Neuron (in vitro differentiated cells): Measurements from ENCODE around the gene ELFN2.
"Not testable (repeated sequence)": the region's sequence is repeated elsewhere in the genome, so short reads cannot be mapped to it uniquely, and the experiment has no call there.

ENCODE experiments used
- H2AFZ ChIP-seq: one replicate; pipeline ENCODE4 v1.6.1; 2013; ENCODE audit warnings: low read depth, mild to moderate bottlenecking, inconsistent platforms, low read length, moderate library complexity
- H3K27me3 ChIP-seq: one replicate; pipeline ENCODE4 v1.6.1; 2013; ENCODE audit warnings: low read length; ENCODE audit not compliant: insufficient read depth
- H3K36me3 ChIP-seq: one replicate; pipeline ENCODE4 v1.6.1; 2013; ENCODE audit warnings: low read length; ENCODE audit not compliant: insufficient read depth
- H3K4me1 ChIP-seq: one replicate; pipeline ENCODE4 v1.6.1; 2013; ENCODE audit warnings: low read length; ENCODE audit not compliant: insufficient read depth
- H3K4me3 ChIP-seq: 2 replicates; pipeline ENCODE4 v1.5.1; 2013; ENCODE audit warnings: mild to moderate bottlenecking, low read length, moderate library complexity
- H3K9me3 ChIP-seq: one replicate; pipeline ENCODE4 v1.6.1; 2013; ENCODE audit warnings: low read length

Gene ELFN2

DNA sequence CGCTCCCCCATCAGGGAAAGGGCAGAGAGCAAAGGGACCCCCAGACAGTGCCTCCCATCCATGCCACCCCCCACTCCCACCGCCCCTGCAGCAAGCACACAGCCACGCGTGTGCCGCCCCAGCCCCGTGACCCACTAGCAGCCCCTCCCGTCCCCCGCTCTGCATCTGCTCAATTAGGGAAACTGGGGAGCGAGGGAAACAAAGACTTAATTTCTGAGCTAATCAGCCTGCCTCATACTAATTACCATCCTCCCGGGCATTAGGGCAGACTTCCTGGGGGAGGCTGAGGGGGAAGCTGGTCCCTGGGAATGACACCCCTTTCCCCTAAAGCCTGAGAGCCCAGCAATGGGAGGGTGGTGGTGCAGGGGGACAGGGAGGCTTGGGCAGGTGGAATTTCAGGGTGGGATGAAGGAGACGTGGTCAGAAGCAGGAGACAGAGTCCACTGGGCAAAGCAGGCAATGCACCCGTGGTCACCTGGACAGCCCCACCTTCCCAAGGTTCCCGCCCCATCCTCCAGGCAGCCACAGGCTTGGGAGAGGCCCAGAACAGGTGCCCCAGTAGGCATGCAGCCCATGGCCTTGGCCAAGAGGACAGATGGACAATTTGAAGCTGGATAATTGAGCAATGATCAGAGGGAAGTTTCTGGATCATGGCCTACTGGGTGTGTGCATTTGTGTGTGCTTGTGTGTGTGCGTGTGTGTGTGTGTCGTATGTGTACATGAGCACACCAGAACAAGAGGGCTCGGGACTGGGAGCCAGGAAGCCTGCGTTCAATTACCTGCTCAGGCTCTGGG lies 20.6 kb downstream of the ELFN2 start:
- Histone ChIP-seq H3K27me3 (peaks cover 38% of the 10 kb centered on the region), H3K4me3 (no peak overlapping the region), H3K9me3 (no peaks in the 10 kb centered on the region), H2AFZ (no peak overlapping the region), H3K4me1 (peaks cover 6% of the 10 kb centered on the region), H3K36me3 (no peaks in the 10 kb centered on the region)

DNA sequence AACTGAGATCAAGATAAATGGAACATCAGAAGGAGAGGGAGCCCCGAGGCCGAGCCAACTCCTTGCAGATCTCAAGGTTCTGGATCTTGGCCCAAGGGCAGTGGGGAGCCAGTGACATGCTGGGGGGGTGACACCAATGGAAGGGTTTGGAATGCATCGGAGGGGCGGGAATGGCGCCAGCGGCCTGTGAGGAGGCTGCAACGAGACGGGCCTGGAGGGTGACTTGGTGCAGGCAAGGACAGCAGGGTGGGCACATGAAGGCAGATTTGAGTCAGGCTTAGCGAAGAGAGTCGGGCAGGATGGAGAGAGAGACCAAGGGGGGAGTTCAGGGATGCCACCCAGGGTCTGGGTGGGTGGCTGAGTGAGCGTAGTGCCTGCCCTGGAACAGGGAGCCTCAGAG lies 23.2 kb downstream of the ELFN2 start:
- peaks cover 6% of the 10 kb centered on the region for H3K4me1 ChIP-seq
- no peaks in the 10 kb centered on the region for H3K9me3 ChIP-seq
- H3K27me3 ChIP-seq, result peaks cover 24% of the 10 kb centered on the region
- H3K36me3 ChIP-seq, result no peaks in the 10 kb centered on the region
- H2AFZ ChIP-seq, result no peak overlapping the region
- H3K4me3 ChIP-seq, result no peak overlapping the region

DNA sequence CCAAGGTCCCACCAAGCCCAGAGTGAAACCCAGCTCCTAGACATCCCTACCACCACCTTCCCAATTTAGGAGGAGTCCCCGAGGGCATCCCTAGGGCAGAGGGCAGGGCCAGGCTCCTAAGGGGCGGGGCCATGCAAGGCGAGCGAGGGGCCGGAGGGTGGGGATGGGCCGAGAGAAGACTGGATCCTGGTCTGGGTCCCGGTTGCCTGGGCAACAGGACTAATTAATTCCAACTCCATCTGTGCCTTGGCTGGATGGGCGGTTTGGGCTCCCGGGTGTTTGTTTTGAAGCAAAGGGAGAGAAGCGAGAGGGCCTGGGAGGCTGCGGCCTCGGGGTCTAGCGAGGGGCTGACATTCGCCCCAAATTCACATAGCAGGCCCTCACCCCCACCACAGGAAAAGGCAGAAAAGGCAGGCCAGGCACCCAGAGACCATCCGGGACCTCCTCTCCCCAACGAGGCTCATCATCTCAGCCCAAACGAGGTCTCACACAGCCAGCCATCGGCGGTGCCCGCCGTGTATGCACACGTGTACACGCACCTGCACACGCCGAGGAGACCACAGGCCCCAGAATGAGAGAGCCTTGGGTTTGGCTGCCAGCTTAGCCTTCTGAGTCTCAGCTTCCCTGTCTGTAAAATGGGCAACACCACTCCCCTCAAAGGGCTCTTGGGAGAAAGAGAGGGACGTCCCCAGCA lies 23.9 kb downstream of the ELFN2 start:
- Histone ChIP-seq H3K36me3 (no peaks in the 10 kb centered on the region), H2AFZ (no peak overlapping the region), H3K4me1 (peaks cover 6% of the 10 kb centered on the region), H3K4me3 (no peak overlapping the region), H3K27me3 (peaks cover 25% of the 10 kb centered on the region), H3K9me3 (no peaks in the 10 kb centered on the region)

DNA sequence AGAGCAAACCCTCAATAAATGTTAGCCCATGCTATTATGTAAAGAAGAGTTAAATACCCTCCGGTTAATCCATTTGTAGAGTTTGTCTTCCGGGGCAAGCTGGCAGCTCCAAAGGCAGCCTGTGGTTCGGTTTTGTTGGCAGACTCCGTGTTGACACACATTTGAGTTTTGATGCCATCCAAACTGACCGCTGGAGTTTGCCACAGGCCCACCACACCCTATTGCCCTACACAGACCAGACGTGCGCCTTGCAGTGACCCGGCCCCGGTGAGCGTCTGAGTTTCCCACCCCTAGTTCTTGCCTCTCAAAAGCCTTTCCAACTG lies 25.1 kb downstream of the ELFN2 start:
- Histone ChIP-seq H2AFZ (no peak overlapping the region), H3K36me3 (no peaks in the 10 kb centered on the region), H3K27me3 (peaks cover 28% of the 10 kb centered on the region), H3K4me3 (no peak overlapping the region), H3K4me1 (peaks cover 6% of the 10 kb centered on the region), H3K9me3 (no peaks in the 10 kb centered on the region)

DNA sequence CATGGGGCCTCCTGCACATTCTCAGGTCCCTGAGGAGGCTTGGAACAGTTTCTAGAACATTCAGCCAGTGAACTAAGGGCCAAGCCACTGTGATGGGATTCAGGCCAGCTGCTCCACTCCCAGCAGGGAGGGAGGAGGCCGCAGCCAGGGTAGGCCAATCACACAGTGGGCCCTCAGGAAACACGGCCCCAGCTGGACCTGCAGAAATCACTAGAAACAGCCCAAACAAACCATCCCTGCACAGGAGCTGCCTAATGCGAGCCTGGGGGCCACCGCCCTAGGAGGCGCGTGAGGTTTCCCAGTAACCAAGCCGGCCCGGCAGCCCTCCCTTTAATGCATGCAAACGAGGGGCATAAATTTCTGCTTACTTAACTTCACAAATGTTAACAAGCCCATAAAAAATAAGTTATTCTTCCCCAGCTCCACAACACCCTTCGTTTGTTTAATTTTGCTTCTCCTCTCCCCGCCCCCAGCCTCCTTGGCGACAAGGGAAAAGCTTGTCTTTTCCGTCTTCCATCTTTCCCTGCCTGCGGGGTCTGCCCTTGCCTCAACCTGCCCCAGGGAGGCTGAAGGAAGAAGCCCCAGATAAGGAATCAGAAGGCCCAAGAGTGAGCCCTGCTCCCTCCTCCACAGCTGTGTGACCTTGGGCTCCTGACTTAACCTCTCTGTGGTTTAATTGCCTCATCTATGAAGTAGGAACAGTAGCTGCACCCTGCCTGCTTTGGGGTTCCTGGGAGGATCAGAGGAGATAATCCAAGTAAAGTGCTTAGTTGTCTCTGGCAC lies 25.7 kb downstream of the ELFN2 start:
- no peak overlapping the region for H2AFZ ChIP-seq

DNA sequence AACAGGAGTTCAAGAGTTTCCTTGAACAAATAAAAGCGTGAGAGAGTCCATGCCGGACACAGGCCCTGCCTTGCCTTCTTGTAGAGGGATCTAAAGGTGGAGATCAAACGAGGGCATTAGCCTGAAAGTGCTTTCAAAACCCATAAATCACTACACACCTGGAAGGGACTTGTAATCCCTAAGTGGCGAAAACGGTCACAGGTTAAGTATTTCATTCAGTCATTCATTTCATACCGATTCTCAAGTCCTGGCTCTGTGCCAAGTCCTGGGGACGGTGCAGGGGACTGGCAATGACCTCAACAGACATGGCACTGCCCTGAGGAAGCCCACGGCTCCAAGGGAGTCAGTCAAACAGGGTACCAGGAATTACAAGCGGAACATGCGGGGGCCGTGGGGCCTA lies 26.6 kb downstream of the ELFN2 start:
- Histone ChIP-seq H3K27me3 (peaks cover 38% of the 10 kb centered on the region), H2AFZ (no peak overlapping the region), H3K4me1 (peaks cover 6% of the 10 kb centered on the region), H3K9me3 (no peaks in the 10 kb centered on the region), H3K36me3 (no peaks in the 10 kb centered on the region), H3K4me3 (no peak overlapping the region)

More for the DNA sequence above, 25.7 kb downstream of the ELFN2 start:
- H3K36me3 ChIP-seq, result no peaks in the 10 kb centered on the region
- no peaks in the 10 kb centered on the region for H3K9me3 ChIP-seq
- H3K4me1 ChIP-seq, result peaks cover 6% of the 10 kb centered on the region
- H3K27me3 ChIP-seq, result peaks cover 34% of the 10 kb centered on the region
- H3K4me3 ChIP-seq, result no peak overlapping the region

DNA sequence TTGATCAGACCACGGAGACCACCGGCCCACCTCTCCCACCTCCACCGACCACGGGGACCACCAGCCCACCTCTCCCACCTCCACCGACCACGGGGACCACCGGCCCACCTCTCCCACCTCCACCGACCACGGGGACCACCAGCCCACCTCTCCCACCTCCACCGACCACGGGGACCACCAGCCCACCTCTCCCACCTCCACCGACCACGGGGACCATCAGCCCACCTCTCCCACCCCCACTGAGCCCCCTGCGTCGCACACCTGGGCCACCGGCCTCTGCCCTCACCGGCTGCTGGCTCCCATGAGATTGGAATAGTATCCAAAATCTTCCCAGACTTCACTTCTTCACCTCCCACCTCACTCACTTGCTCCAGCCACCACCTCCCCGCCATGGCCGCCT lies 27.8 kb downstream of the ELFN2 start:
- H2AFZ ChIP-seq, H3K4me1 ChIP-seq, H3K4me3 ChIP-seq, H3K36me3 ChIP-seq, H3K9me3 ChIP-seq: not testable (repeated sequence)
- H3K27me3 ChIP-seq, result peaks cover 43% of the 10 kb centered on the region

DNA sequence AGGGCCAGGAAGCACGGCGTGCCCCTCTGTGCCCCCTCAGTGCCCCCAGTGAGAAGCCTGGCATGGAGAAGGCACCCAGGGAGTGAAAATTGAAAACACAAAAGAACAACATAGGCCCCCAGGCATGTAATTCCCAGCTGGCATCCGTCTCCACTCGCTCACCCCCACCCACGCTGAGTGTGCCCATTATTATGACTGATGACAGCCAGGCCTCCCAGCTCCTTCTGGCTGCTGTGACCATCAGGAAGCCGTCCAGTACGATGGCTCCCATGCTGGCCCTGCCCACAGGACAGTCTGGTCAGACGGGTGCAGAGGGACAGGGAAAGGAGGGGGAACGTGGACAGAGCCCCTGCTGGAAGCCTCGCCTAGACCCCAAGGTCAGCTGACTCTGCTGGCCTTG lies 30.1 kb downstream of the ELFN2 start:
- H3K4me3 ChIP-seq, result no peak overlapping the region
- H2AFZ ChIP-seq, result no peak overlapping the region
- H3K36me3 ChIP-seq, result no peaks in the 10 kb centered on the region
- peaks cover 47% of the 10 kb centered on the region for H3K27me3 ChIP-seq
- H3K9me3 ChIP-seq, result no peaks in the 10 kb centered on the region
- H3K4me1 ChIP-seq, result no peaks in the 10 kb centered on the region

DNA sequence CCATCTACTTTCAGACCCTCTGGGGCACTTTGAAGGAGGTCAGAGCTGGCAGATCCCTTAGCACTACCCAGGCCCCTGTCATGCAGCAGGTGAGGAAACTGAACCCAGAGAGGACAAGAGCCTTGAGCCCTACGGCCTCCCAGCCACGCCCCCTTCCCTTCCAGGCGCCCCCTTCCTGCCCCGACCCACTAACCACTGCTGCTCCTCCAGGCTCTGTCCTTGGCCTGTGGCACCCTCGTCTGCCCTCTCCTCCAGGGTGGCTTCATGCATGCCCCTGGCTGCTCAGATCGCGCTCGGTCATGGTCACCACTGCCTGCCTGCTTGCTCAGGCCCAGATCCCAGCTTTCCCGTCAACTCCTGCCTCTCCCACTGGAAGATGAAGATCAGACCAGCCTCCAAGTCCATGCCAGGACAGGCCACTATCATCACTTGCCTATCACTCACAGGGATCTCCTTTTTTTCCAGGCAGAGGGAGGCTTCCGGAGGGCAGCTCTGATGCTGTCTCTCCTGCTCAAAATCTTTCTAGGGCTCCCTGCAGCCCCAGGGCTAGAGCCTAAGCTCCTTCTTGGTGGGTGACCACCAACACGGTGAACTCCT lies 30.7 kb downstream of the ELFN2 start:
- Histone ChIP-seq H3K36me3 (no peaks in the 10 kb centered on the region), H2AFZ (no peak overlapping the region), H3K9me3 (no peaks in the 10 kb centered on the region), H3K27me3 (peaks cover 50% of the 10 kb centered on the region), H3K4me1 (no peaks in the 10 kb centered on the region), H3K4me3 (no peak overlapping the region)

DNA sequence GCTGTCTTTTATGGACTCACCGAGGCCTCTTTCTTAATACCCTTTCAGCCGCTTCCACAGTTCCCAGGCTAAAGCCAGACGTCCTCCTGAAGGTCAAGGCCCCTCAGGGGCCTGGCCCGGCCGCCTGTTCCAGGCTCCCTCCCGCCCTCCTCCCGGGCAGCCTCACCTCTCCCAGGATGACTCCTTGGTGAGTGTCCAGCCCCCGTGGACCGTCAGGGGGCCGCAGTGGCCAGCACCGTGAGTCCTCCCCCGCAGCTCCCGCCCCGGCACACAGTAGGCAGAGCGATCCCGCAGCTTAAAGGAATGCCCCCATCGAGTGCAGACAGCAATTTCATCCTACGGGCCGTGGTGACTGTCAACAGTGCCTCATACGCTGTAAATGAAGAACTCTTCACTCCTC lies 32.9 kb downstream of the ELFN2 start:
- H3K9me3 ChIP-seq, result no peaks in the 10 kb centered on the region
- H3K27me3 ChIP-seq, result peaks cover 49% of the 10 kb centered on the region
- no peaks in the 10 kb centered on the region for H3K36me3 ChIP-seq
- H2AFZ ChIP-seq, result no peak overlapping the region
- no peak overlapping the region for H3K4me3 ChIP-seq
- H3K4me1 ChIP-seq, result no peaks in the 10 kb centered on the region

DNA sequence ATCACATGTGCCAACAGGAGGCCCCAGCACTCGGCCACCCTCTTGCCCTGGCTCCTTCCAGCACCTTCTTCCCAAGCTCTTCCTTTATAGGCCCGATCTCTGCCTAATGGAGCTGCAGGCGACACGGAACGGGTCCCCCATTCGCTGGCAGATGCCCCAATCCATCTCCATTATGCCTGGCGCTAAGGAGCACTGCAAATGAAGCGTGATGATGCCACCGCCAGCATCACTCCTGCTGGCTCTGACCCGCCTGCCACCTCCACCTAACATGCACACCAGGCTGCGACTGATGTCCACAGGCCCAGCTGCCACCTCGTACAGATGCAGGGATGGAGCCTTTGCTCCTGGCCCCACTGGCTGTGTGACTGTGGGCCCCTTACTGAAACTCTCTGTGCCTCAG lies 33.5 kb downstream of the ELFN2 start:
- no peaks in the 10 kb centered on the region for H3K9me3 ChIP-seq
- H3K27me3 ChIP-seq, result peaks cover 44% of the 10 kb centered on the region
- no peaks in the 10 kb centered on the region for H3K4me1 ChIP-seq
- no peak overlapping the region for H2AFZ ChIP-seq
- H3K4me3 ChIP-seq, result no peak overlapping the region
- H3K36me3 ChIP-seq, result no peaks in the 10 kb centered on the region

DNA sequence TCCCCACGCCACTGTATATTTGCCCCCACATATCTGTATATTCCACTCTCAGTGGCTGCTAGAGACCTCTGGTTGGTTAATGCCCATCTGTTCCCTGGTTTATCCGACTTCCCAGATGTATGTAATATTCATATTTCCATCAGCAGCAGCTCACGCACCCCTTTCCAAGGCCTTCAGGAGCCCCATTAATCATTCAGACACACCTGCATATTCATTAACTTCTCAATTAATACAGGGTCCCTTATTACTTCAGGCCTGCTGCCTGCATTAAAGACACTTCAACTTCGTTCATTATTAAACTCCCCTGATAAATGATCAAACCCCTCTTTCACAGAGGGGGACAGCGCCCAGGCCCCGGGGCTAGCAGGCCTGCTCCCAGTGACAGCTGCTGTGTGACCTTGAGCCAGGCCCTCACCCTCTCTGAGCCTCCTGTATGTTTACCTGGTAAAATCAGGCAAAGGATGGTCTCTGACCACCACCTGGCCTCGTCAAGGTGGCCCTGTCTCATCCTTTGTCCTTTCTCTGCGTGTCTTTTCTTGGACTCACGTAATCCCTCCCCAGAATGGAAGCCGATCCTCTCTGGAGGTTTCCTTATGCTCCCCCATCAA lies 34.5 kb downstream of the ELFN2 start:
- no peak overlapping the region for H3K4me3 ChIP-seq
- no peaks in the 10 kb centered on the region for H3K36me3 ChIP-seq
- no peaks in the 10 kb centered on the region for H3K9me3 ChIP-seq

DNA sequence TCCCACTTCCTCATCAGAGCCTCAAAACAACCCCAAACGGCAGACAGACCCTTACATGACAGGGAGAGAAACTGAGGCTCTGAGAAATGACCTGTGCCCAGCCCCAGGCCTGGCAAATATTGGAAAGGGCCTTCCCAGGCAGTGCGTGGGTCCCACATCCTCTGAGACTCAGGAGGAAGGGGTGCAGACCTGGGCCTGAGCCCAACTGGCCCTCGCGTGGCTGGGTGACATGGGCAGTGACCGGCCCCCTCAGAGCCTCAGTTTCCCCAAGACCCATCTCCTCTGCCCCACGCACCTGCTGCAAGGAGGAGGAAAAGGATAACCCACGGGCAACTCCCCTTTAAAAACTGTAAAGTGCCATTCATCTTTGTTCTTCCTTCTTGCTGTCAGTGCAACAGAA lies 35.6 kb downstream of the ELFN2 start:
- no peaks in the 10 kb centered on the region for H3K36me3 ChIP-seq
- H2AFZ ChIP-seq, result no peak overlapping the region
- no peaks in the 10 kb centered on the region for H3K9me3 ChIP-seq
- H3K27me3 ChIP-seq, result peaks cover 35% of the 10 kb centered on the region
- no peak overlapping the region for H3K4me3 ChIP-seq
- H3K4me1 ChIP-seq, result no peaks in the 10 kb centered on the region

More for the DNA sequence above, 34.5 kb downstream of the ELFN2 start:
- Histone ChIP-seq H2AFZ (no peak overlapping the region), H3K4me1 (no peaks in the 10 kb centered on the region), H3K27me3 (peaks cover 39% of the 10 kb centered on the region)
